Measurements from ENCODE around the gene HSPA1B. TPM values are rescaled to one million over a fixed set of nuclear protein-coding genes. Genes with fewer than 3 reads are reported as not detected.

Gene HSPA1B
- total RNA-seq, 4 donors from 2014 or later, result 71.5 to 178 (median 112) TPM

DNA sequence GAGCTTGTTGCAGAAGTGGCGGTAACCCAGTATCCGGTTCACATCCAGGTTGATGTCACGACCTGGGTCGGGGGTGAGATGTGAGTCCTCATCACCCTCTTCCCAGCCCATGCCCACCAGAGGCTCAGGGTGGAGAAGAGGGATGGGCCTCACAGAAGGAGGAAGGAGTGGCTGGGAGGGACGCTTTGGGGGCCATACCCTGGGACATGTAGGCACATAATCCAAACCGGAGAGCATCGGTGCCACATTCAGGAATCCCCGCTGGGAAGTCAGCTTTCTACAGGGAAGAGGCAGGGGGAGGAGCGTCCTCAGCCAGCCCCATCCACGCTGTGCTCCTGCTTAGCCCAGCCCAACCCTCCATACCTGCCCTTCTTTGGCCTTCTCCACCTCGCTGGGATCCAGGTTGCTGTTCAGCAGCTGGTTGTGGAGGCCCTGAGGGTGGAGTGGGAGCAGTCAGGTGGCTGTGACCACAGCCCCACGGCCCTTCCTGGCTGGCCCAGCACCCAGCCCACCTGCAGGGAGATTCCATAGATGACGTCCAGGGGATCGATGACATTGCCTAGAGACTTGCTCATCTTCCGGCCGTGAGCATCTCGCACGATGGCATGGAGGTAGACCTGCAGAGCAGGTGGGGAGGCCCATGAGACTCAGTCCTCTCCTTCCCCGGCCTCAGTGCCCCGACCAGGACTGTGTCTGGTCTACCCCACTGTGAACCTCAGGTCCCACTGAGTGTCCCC, 46.9 kb upstream of the HSPA1B start:
- DNase-seq (no peak), ATAC-seq (no peak)
- Histone ChIP-seq H3K36me3 (peaks cover 0 to 72% of the 10 kb centered on the region in 2 donors), H3K9me3 (no peaks in the 10 kb centered on the region), H3K27ac (no peak overlapping the region), H3K4me3 (no peak overlapping the region), H3K4me1 (peaks cover 11 to 17% of the 10 kb centered on the region in 2 donors), H3K27me3 (no peaks in the 10 kb centered on the region)
- intact Hi-C loops (cut with DNase I; ENCODE audit: low total_unique reads), result no loop called here
- in situ Hi-C loops (cut with MboI; ENCODE audit: low sequenced_read_pairs in 4 of 4), result no loop called here
- TF ChIP-seq, protein P1, sequence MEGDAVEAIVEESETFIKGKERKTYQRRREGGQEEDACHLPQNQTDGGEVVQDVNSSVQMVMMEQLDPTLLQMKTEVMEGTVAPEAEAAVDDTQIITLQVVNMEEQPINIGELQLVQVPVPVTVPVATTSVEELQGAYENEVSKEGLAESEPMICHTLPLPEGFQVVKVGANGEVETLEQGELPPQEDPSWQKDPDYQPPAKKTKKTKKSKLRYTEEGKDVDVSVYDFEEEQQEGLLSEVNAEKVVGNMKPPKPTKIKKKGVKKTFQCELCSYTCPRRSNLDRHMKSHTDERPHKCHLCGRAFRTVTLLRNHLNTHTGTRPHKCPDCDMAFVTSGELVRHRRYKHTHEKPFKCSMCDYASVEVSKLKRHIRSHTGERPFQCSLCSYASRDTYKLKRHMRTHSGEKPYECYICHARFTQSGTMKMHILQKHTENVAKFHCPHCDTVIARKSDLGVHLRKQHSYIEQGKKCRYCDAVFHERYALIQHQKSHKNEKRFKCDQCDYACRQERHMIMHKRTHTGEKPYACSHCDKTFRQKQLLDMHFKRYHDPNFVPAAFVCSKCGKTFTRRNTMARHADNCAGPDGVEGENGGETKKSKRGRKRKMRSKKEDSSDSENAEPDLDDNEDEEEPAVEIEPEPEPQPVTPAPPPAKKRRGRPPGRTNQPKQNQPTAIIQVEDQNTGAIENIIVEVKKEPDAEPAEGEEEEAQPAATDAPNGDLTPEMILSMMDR (IDR thresholded peaks at IDR 0.05 in 4 of 5, conservative IDR thresholded peaks at IDR 0.05 in 1 of 5), result no peak

DNA sequence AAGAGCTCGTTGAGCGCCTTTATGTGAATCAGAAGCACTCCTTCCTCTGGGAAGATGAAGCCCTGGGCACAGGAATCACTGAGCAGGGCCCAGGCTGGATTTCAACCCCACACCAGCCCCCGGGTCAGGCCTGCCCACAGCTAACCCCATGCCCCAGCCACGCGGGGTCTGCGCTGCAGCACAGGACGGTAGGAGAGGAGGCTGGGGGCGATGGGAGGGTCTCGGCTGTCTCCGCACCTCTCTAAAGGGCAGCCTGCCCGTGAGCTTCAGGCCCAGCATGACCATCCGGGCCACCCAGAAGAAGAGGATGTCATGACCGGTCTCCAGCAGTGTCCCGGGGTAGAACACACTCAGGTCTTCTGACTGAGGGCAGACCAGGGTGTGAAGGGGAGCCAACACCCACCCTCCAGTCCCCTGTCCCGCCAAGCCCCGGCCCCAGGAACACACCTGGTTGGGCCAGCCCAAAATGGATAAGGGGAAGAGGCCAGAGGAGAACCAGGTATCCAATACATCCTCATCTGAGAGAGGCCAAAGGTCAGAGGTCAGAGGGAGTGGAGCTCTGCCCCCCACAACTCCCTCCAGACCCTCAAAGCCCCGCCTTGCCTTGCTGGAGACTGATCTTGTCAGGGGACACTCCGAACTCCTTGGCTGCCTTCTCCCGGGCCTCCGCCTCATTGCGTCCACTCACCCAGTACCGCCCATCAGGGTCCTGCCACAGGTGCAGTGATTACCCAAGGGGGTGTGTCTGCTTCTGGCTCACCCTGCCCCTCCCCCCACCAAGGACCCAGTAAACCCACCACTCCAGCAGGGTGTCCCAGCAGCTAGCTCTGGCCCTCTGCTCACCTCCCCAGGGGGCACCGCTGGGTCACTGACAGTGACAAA, 46.1 kb upstream of the HSPA1B start:
- Histone ChIP-seq H3K4me3 (no peak overlapping the region), H3K27me3 (no peaks in the 10 kb centered on the region), H3K4me1 (peaks cover 11 to 14% of the 10 kb centered on the region in 2 donors), H3K9me3 (no peaks in the 10 kb centered on the region), H3K36me3 (peaks cover 0 to 75% of the 10 kb centered on the region in 2 donors), H3K27ac (no peak overlapping the region)
- DNase-seq (no peak), ATAC-seq (no peak)
- no peak for TF ChIP-seq POLR2A (IDR thresholded peaks at IDR 0.05)
- TF ChIP-seq, protein P1 (IDR thresholded peaks at IDR 0.05 in 4 of 5, conservative IDR thresholded peaks at IDR 0.05 in 1 of 5), result no peak
- intact Hi-C loops (cut with DNase I; ENCODE audit: low total_unique reads) (no loop called here), in situ Hi-C loops (cut with MboI; ENCODE audit: low sequenced_read_pairs in 4 of 4) (no loop called here)

GRCh38 chr6:31782126-31782855, 45.2 kb upstream of the HSPA1B start:
- Histone ChIP-seq H3K27ac (no peak overlapping the region), H3K4me3 (no peak overlapping the region), H3K9me3 (no peaks in the 10 kb centered on the region), H3K4me1 (peaks cover 4 to 5% of the 10 kb centered on the region in 2 donors), H3K36me3 (peaks cover 0 to 82% of the 10 kb centered on the region in 2 donors), H3K27me3 (no peaks in the 10 kb centered on the region)
- TF ChIP-seq, protein P1 (IDR thresholded peaks at IDR 0.05 in 4 of 5, conservative IDR thresholded peaks at IDR 0.05 in 1 of 5), result no peak
- TF ChIP-seq POLR2A (IDR thresholded peaks at IDR 0.05), result no peak
- intact Hi-C loops (cut with DNase I; ENCODE audit: low total_unique reads) (no loop called here), in situ Hi-C loops (cut with MboI; ENCODE audit: low sequenced_read_pairs in 4 of 4) (no loop called here)
- DNase-seq, result no peak
- ATAC-seq, result no peak

DNA sequence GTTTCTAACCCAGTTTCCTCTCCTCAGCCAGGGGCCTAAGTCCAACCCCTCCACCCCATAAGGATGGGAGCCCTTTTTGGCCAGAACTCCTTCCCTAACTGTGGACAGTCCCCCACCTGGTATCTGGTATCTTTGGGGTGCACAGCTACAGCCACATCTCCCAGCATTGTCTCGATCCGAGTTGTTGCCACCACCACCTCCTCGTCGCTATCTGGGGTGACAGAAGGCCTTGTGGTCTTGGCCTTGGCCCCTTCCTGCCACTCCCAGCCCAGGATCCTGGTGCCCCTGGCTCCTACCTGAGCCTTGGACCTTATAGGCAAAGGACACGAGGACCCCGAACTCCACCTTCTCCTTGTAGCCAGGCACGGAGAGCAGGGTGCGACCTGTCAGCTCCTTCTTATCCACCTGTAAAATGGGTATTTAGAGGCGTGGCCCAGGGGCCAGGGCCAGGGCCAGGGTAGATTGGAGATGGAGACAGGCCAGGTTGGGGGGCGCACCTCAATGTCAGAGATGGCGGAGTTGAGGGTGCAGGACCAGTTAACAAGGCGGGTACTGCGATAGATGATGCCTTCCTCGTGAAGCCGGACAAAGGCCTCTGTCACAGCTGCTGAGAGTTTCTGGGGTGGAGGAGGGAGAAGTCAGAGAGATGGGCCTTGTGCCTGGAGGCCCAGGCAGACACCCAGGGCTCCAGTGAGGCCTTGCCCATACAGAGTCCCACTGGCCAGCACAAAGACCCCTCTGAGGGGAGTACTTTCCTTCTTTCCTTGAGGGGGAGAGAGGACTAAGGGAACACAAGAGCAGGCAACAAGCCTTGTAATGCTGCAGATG, 43.2 kb upstream of the HSPA1B start:
- Histone ChIP-seq H3K36me3 (peaks cover 0 to 77% of the 10 kb centered on the region in 2 donors), H3K4me3 (no peak overlapping the region), H3K4me1 (no peaks in the 10 kb centered on the region), H3K27me3 (no peaks in the 10 kb centered on the region), H3K27ac (no peak overlapping the region), H3K9me3 (no peaks in the 10 kb centered on the region)
- intact Hi-C loops (cut with DNase I; ENCODE audit: low total_unique reads), result no loop called here
- TF ChIP-seq, protein P1 (IDR thresholded peaks at IDR 0.05 in 4 of 5, conservative IDR thresholded peaks at IDR 0.05 in 1 of 5), result no peak
- no peak for TF ChIP-seq POLR2A (IDR thresholded peaks at IDR 0.05)
- in situ Hi-C loops (cut with MboI; ENCODE audit: low sequenced_read_pairs in 4 of 4), result no loop called here
- no peak for ATAC-seq
- DNase-seq, result no peak
